Ovary (tissue), 9 donors: ENCODE measurements around the gene OR5M8. TPM values are rescaled to one million over a fixed set of nuclear protein-coding genes. Genes with fewer than 3 reads are reported as not detected.

ENCODE experiments used
- DNase-seq, 5 donors: peaks; one replicate each; pipeline ENCODE4 v3.0.0-alpha.2; 2019 to 2020
- H3K27ac ChIP-seq, 2 donors: fragments of 200-600 bp; one replicate each; pipeline versions ENCODE4 v1.5.1 to v1.8.0; 2019 to 2022
- H3K27me3 ChIP-seq: fragments of 200-600 bp; one replicate; pipeline ENCODE4 v1.8.0; 2022
- H3K36me3 ChIP-seq: fragments of 200-600 bp; sonication (generic); one replicate; pipeline ENCODE4 v1.5.1; 2019
- H3K4me1 ChIP-seq: one replicate; pipeline ENCODE4 v1.8.1; 2013; ENCODE audit warnings: mild to moderate bottlenecking, moderate library complexity; ENCODE audit not compliant: insufficient read depth
- H3K4me3 ChIP-seq: fragments of 200-600 bp; sonication (generic); one replicate; pipeline ENCODE4 v1.5.1; 2017
- H3K9me3 ChIP-seq, 2 donors: fragments of 200-600 bp in 1 of 2; sonication (generic) in 1 of 2; one replicate each; pipeline versions ENCODE4 v1.5.1 to v1.8.1; 2013 to 2019; ENCODE audit warnings: mild to moderate bottlenecking in 1 of 2, moderate library complexity in 1 of 2
- CTCF ChIP-seq, 3 donors: fragments of 450-650 bp in 2 of 3; fragments of 200-600 bp in 1 of 3; IDR thresholded peaks; one replicate each; pipeline versions ENCODE4 v1.5.1 to v1.8.0; 2016 to 2022; ENCODE audit warnings: antibody characterized with exemption in 3 of 3, mild to moderate bottlenecking in 1 of 3
- EP300 ChIP-seq: sonication (generic); formaldehyde crosslinking; IDR thresholded peaks from one replicate; pipeline ENCODE4 v1.6.1; 2017; ENCODE audit warnings: antibody characterized with exemption
- POLR2A ChIP-seq: fragments of 450-650 bp; IDR thresholded peaks from one replicate; pipeline ENCODE4 v1.6.1; 2017; ENCODE audit warnings: antibody characterized with exemption, mild to moderate bottlenecking, moderate library complexity
- WGBS, 3 donors: extraction: QIAGEN DNeasy Blood & Tissue Kit in 1 of 3; methylation state at CpG; one replicate each; pipeline versions ENCODE4 v1.1.5 to v1.1.7; 2013 to 2017; 5-methylcytosine and 5-hydroxymethylcytosine counted together
- intact Hi-C, 4 donors: fragments of 100-400 bp; cut with DNase I; formaldehyde crosslinking; loops; one replicate each; pipeline versions ENCODE4 v1.11.0 to v1.15.1; 2022 to 2023
- polyA plus RNA-seq, 2 donors: library from polyadenylated mRNA; stranded (reverse); fragments of 200-250 nt in 1 of 2; fragments of 350-450 nt in 1 of 2; fragmentation: Illumina TruSeq in 1 of 2; extraction: RNeasy Lipid Tissue Mini Kit (QIAGEN cat#74804) in 1 of 2; gene quantifications; one replicate each; pipeline ENCODE4 v1.2.3, GENCODE V29; 2013 to 2014
- total RNA-seq, 7 donors: library from RNA; depleted of rRNA in 2 of 7; stranded (reverse); fragments of >200 nt in 2 of 7; fragmentation: NEBNext Ultra II Directional in 3 of 7; extraction: Animal tissue kit (Norgen Biotek cat#: 25700) in 3 of 7; gene quantifications; one replicate each; pipeline versions ENCODE4 v1.1.0 to v1.2.4, GENCODE V29; 2016 to 2023
- donor health status: DM: no; HTN: no; CAD: no; lungs with moderate emphysema.
- donor health status: DM: no; HTN: no; CAD: no.
- donor health status: Bipolar disorder and iron deficiency.
- donor health status: DM: yes; HTN: yes; CAD: no.
- donor health status: DM: no; HTN: no; CAD: no.
- donor health status: DM: yes; HTN: yes; CAD: no.

Gene OR5M8
- total and polyA plus RNA-seq, 9 donors, result not detected

GRCh38 chr11:56513280-56513679, 22.1 kb upstream of the OR5M8 start:
- no peaks in the 10 kb centered on the region for H3K27me3 ChIP-seq
- WGBS, 3 donors, result 62 to 79% (median 63%) methylated on average over 1 of the region's 1 CpG
- no peak for TF ChIP-seq POLR2A
- TF ChIP-seq EP300, result no peak
- TF ChIP-seq CTCF (IDR thresholded peaks at IDR 0.05), result no peak
- H3K4me1 ChIP-seq, result no peaks in the 10 kb centered on the region
- intact Hi-C loops, result no loop called here
- no peaks in the 10 kb centered on the region for H3K36me3 ChIP-seq
- no peaks in the 10 kb centered on the region for H3K9me3 ChIP-seq
- H3K4me3 ChIP-seq, result no peak overlapping the region
- no peak overlapping the region for H3K27ac ChIP-seq
- no peak for DNase-seq

GRCh38 chr11:56509439-56509838, 18.3 kb upstream of the OR5M8 start:
- no peaks in the 10 kb centered on the region for H3K4me1 ChIP-seq
- H3K9me3 ChIP-seq, result no peaks in the 10 kb centered on the region
- no peak overlapping the region for H3K4me3 ChIP-seq
- no peaks in the 10 kb centered on the region for H3K27me3 ChIP-seq
- intact Hi-C loops, result no loop called here
- no peaks in the 10 kb centered on the region for H3K36me3 ChIP-seq
- DNase-seq, result no peak
- 88 to 100% (median 97%) methylated on average over 1 of the region's 1 CpG for WGBS, 3 donors
- no peak overlapping the region for H3K27ac ChIP-seq
- TF ChIP-seq POLR2A (no peak), EP300 (no peak), CTCF (IDR thresholded peaks at IDR 0.05) (no peak)

GRCh38 chr11:56497010-56497409, 5.8 kb upstream of the OR5M8 start:
- H3K4me3 ChIP-seq, result no peak overlapping the region
- DNase-seq, result no peak
- H3K27me3 ChIP-seq, result no peaks in the 10 kb centered on the region
- TF ChIP-seq EP300 (no peak), CTCF (IDR thresholded peaks at IDR 0.05) (no peak), POLR2A (no peak)
- no peak overlapping the region for H3K27ac ChIP-seq
- intact Hi-C loops, result no loop called here
- H3K36me3 ChIP-seq, result no peaks in the 10 kb centered on the region
- H3K4me1 ChIP-seq, result no peaks in the 10 kb centered on the region
- no peaks in the 10 kb centered on the region for H3K9me3 ChIP-seq
- WGBS, 3 donors, result 94 to 95% (median 94%) methylated on average over 21 to 28 of the region's 28 CpGs

- WGBS, 3 donors, result 68 to 80% (median 73%) methylated on average over 2 of the region's 2 CpGs
- no peaks in the 10 kb centered on the region for H3K9me3 ChIP-seq
- TF ChIP-seq POLR2A, result no peak
- TF ChIP-seq EP300, result no peak
- TF ChIP-seq CTCF (IDR thresholded peaks at IDR 0.05), result no peak
- H3K36me3 ChIP-seq, result no peaks in the 10 kb centered on the region
- no peaks in the 10 kb centered on the region for H3K4me1 ChIP-seq
- H3K27ac ChIP-seq, result no peak overlapping the region
- H3K27me3 ChIP-seq, result no peaks in the 10 kb centered on the region
- intact Hi-C loops, result no loop called here
- no peak overlapping the region for H3K4me3 ChIP-seq
- no peak for DNase-seq
Measured at GRCh38 chr11:56495117-56495516, 3.9 kb upstream of the OR5M8 start.

- intact Hi-C loops, result loop anchor here in 1 of 4 donors (5.0 kb wide), 1 partner anchor 270 kb away; no protein-coding TSS in a partner anchor
- no peak for DNase-seq
- 46 to 61% (median 47%) methylated on average over 3 of the region's 3 CpGs for WGBS, 3 donors
- no peaks in the 10 kb centered on the region for H3K9me3 ChIP-seq
- H3K4me3 ChIP-seq, result no peak overlapping the region
- H3K4me1 ChIP-seq, result no peaks in the 10 kb centered on the region
- no peaks in the 10 kb centered on the region for H3K27me3 ChIP-seq
- no peak overlapping the region for H3K27ac ChIP-seq
- H3K36me3 ChIP-seq, result no peaks in the 10 kb centered on the region
- no peak for TF ChIP-seq EP300
- TF ChIP-seq POLR2A, result no peak
- TF ChIP-seq CTCF (IDR thresholded peaks at IDR 0.05), result no peak
Measured at GRCh38 chr11:56486801-56487200, 4.4 kb downstream of the OR5M8 start.
